ENCODE results near the gene SERPINB6. TPM values are rescaled to one million over a fixed set of nuclear protein-coding genes. Genes with fewer than 3 reads are reported as not detected.

Gene SERPINB6
- polyA plus RNA-seq, 1 of the 3 experiments (the other 2 are of a cell fraction): 102 TPM

DNA sequence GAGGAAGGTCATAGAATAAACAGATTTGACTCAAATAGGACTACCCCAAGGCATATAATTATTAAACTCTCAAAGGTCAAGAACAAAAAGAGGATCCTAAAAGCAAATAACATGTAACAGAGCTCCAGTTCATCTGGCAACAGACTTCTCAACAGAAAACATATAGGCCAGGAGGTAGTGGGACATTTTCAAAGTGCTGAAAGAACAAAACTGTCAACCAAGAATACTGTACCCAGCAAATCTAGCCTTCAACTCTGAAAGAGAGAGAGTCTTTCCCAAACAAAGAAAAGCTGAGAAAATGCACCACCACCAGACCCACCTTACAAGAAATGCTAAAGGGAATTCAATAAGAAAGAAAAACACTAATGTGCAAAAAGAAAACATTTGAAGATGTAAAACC is 40.2 kb upstream of the SERPINB6 start:
- ChIA-PET CTCF (interaction anchor here (1.4 kb wide), 1 partner anchor 10 kb away, joined by 3 read pairs; no protein-coding TSS in a partner anchor), POLR2A (no interaction called here)
- Histone ChIP-seq H3K4me2 (no peak overlapping the region), H3K79me2 (ENCODE audit: insufficient read depth) (no peaks in the 10 kb centered on the region), H3F3A (replicated peaks; ENCODE audit: insufficient read depth) (no peaks in the 10 kb centered on the region), H3K36me3 (replicated peaks in 1 of 2; ENCODE audit: control insufficient read depth in 1 of 2, insufficient read depth in 2 of 2, low read length in 1 of 2) (peaks cover 5 to 51% of the 10 kb centered on the region in 2 experiments), H3K4me1 (ENCODE audit: control insufficient read depth in 1 of 2, insufficient read depth in 2 of 2, low read depth in 1 of 2, low read length in 1 of 2) (no peaks in the 10 kb centered on the region; a peak in 1 of 4 replicates), H2AFZ (ENCODE audit: low read depth) (no peak overlapping the region), H3K27ac (ENCODE audit: low read depth in 2 of 2, low read length in 1 of 2) (no peak overlapping the region), H3K9ac (no peak overlapping the region), H3K27me3 (ENCODE audit: insufficient read depth) (no peaks in the 10 kb centered on the region), H3K9me2 (no peaks in the 10 kb centered on the region), H4K20me1 (ENCODE audit: insufficient read depth) (no peaks in the 10 kb centered on the region), H3K4me3 (ENCODE audit: low read depth in 2 of 2, low read length in 1 of 2) (no peak overlapping the region), H3K9me3 (peaks cover 14% of the 10 kb centered on the region)
- no peak for DNase-seq
- TF ChIP-seq RAD21 (IDR thresholded peaks at IDR 0.05; ENCODE audit: low read length) (no peak), RCOR1 (IDR thresholded peaks at IDR 0.05; ENCODE audit: low read length) (no peak), EP300 (IDR thresholded peaks at IDR 0.05; ENCODE audit: borderline replicate concordance in 1 of 2, low read depth in 1 of 2, low read length in 1 of 2) (no peak), SMC3 (IDR thresholded peaks at IDR 0.05; ENCODE audit: low read depth, low read length) (no peak), GATA2 (CRISPR knock-in tag; IDR thresholded peaks at IDR 0.05) (no peak), ELF1 (IDR thresholded peaks at IDR 0.05) (no peak), FOXM1 (IDR thresholded peaks at IDR 0.05; ENCODE audit: low read depth) (no peak), TAF1 (IDR thresholded peaks at IDR 0.05; ENCODE audit: borderline replicate concordance, low read depth, low read length) (no peak), SIN3A (IDR thresholded peaks at IDR 0.05; ENCODE audit: borderline replicate concordance, low read depth, low read length) (no peak), FOXJ3 (CRISPR knock-in tag; IDR thresholded peaks at IDR 0.05) (no peak), MEF2A (IDR thresholded peaks at IDR 0.05; ENCODE audit: borderline replicate concordance, low read depth) (no peak), TEAD4 (IDR thresholded peaks at IDR 0.05; ENCODE audit: borderline replicate concordance, insufficient read depth) (no peak), CHD2 (IDR thresholded peaks at IDR 0.05; ENCODE audit: low read length, partially characterized antibody) (no peak)
- TF ChIP-seq, protein P1, sequence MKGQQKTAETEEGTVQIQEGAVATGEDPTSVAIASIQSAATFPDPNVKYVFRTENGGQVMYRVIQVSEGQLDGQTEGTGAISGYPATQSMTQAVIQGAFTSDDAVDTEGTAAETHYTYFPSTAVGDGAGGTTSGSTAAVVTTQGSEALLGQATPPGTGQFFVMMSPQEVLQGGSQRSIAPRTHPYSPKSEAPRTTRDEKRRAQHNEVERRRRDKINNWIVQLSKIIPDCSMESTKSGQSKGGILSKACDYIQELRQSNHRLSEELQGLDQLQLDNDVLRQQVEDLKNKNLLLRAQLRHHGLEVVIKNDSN (IDR thresholded peaks at IDR 0.05; ENCODE audit: borderline replicate concordance, low read depth): no peak
- TF ChIP-seq, protein P2, sequence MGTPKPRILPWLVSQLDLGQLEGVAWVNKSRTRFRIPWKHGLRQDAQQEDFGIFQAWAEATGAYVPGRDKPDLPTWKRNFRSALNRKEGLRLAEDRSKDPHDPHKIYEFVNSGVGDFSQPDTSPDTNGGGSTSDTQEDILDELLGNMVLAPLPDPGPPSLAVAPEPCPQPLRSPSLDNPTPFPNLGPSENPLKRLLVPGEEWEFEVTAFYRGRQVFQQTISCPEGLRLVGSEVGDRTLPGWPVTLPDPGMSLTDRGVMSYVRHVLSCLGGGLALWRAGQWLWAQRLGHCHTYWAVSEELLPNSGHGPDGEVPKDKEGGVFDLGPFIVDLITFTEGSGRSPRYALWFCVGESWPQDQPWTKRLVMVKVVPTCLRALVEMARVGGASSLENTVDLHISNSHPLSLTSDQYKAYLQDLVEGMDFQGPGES (IDR thresholded peaks at IDR 0.05; ENCODE audit: low read depth, low read length): no peak
- TF ChIP-seq, protein P3, sequence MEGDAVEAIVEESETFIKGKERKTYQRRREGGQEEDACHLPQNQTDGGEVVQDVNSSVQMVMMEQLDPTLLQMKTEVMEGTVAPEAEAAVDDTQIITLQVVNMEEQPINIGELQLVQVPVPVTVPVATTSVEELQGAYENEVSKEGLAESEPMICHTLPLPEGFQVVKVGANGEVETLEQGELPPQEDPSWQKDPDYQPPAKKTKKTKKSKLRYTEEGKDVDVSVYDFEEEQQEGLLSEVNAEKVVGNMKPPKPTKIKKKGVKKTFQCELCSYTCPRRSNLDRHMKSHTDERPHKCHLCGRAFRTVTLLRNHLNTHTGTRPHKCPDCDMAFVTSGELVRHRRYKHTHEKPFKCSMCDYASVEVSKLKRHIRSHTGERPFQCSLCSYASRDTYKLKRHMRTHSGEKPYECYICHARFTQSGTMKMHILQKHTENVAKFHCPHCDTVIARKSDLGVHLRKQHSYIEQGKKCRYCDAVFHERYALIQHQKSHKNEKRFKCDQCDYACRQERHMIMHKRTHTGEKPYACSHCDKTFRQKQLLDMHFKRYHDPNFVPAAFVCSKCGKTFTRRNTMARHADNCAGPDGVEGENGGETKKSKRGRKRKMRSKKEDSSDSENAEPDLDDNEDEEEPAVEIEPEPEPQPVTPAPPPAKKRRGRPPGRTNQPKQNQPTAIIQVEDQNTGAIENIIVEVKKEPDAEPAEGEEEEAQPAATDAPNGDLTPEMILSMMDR (IDR thresholded peaks at IDR 0.05): no peak
- TF ChIP-seq, protein P4, sequence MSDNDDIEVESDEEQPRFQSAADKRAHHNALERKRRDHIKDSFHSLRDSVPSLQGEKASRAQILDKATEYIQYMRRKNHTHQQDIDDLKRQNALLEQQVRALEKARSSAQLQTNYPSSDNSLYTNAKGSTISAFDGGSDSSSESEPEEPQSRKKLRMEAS (IDR thresholded peaks at IDR 0.05; ENCODE audit: low read depth): no peak
- TF ChIP-seq, protein P5, sequence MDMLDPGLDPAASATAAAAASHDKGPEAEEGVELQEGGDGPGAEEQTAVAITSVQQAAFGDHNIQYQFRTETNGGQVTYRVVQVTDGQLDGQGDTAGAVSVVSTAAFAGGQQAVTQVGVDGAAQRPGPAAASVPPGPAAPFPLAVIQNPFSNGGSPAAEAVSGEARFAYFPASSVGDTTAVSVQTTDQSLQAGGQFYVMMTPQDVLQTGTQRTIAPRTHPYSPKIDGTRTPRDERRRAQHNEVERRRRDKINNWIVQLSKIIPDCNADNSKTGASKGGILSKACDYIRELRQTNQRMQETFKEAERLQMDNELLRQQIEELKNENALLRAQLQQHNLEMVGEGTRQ (IDR thresholded peaks at IDR 0.05; ENCODE audit: borderline replicate concordance, low read depth, low read length): no peak

Data from SK-N-SH (cell line).